ENCODE data around the gene ATG4D.
"Not testable (repeated sequence)": the region's sequence is repeated elsewhere in the genome, so short reads cannot be mapped to it uniquely, and the experiment has no call there.

ATG4D gene

DNA sequence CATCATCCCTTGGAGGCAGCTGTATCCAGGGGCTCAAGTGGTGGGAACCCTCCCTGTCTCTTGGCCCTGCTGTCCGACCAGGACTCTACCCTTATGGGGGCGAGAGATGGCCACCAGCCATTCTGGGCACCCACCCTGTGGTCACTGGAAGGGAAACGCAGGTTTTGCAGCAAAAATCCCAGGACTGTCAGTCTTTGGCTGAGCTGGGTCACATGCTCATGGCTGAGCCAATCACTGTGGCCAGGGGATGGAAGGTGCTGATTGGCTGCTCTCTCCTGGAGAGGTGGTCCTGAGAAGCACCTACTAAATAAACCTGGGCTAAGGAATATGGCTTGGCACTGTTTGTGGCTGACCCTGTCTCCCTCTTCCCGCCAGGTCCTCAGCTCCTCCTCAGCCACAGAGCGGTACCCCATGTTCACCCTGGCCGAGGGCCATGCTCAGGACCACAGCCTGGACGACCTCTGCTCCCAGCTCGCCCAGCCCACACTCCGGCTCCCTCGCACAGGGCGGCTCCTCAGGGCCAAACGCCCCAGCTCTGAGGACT, 8.9 kb downstream of the ATG4D start:
- DNase-seq (ENCODE audit: low read depth): peak; percentile 33

DNA sequence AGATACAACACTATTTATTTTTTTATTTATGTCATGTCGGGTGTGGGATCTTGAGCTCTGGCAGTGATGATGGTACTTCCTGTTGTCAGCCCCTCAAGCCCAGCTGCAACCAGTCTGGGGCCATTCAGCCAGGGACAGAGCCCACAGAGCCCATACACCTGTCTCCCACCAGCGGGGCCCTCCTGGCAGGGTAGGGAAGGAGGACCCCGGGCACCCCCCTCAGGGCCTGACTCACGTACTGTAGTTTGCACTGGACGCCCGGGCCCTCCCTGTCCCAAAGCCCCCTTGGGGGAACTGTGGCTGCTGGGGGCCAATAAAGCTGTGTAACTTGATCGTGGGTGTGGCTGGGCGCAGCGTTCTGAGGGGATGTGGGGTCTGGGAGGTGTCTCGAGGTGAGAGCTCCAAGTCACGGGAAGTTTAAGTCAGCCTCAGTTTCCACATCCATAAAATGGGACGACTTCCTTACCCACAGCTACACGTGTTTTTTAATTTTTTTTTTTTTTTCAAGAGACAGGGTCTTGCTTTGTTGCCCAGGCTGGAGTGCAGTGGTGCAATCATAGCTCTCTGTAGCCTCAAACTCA, 9.5 kb downstream of the ATG4D start:
- DNase-seq (ENCODE audit: low read depth): no peak

DNA sequence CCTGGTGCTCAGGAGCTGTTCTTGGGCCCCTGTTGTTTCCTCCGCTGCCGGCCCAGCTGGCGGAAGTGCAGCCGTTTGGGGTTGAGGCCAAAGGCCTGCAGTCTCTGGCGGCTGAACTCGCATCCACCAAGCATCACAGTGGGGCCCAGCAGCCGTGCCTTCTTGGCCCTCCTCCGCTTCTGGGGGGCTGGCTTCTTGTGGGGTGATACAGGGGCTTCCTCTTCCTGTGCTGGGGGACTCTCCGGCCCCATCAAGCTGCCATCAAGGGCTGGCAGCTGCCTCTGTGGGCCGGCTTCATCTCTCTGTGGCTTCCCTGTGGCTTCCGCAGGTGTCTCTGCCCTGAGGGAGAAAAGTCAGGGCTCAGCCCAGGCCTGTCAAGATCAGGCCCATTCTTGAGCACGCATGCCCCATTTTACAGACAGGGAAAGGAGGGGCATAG, 10.3 kb downstream of the ATG4D start:
- no peak for DNase-seq (ENCODE audit: low read depth)

DNA sequence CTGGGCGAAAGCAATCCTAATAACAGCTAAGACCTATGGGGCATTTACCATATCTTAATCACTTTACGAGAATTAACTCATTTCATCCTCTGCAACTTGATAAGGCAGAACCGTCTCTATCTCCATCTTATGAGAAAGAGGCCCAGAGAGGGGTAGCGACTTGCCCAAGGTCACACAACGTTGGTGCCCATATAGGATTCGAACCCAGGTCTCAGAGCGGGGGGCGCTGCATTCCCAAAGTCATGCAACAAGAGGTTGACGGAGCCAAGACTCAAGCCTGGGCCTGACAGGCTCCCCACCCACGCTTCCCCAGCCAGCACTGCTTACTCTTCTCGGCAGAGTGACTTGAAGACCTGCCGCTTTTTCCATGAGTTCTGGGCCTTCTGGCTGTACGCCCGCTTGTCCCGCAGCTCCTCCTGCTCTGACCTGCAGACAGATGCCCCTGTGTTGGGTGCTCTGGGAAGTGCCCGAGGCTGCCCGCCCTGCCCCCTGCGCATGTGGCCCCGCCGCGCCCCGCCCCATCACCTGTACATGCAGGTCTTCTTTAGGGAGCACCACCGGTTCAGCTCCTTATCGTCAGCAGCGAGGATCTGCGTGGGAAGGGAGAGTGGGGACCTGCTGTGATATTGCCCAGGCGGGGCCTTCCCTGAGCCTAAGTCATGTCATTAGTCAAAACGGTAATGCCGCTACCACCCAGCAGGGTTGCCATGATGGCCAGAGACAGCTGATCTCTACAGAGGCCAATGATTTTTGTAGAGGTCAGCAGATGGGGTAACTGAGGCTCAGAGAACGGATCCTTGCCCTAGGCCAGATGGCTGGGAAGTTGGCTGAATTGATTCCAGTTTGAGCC, 11.3 kb downstream of the ATG4D start:
- DNase-seq (ENCODE audit: low read depth): no peak

DNA sequence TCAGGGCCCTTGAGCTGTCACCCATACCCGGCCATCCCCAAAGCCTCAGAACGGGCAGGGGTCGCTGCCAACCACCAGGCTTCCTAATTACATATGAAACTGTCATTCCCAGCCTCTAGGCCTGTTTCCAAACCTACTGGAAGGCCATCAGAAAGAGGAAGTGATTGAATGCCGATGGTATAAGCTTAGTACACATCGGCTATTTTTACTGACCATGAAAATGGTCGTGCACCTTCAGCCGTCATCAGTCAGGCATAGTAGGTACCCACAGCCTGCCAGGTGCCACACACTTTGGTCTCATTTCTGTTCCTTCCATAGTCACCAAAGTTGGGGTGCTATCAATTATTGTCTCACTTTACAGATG, 11.9 kb downstream of the ATG4D start:
- DNase-seq (ENCODE audit: low read depth): no peak

DNA sequence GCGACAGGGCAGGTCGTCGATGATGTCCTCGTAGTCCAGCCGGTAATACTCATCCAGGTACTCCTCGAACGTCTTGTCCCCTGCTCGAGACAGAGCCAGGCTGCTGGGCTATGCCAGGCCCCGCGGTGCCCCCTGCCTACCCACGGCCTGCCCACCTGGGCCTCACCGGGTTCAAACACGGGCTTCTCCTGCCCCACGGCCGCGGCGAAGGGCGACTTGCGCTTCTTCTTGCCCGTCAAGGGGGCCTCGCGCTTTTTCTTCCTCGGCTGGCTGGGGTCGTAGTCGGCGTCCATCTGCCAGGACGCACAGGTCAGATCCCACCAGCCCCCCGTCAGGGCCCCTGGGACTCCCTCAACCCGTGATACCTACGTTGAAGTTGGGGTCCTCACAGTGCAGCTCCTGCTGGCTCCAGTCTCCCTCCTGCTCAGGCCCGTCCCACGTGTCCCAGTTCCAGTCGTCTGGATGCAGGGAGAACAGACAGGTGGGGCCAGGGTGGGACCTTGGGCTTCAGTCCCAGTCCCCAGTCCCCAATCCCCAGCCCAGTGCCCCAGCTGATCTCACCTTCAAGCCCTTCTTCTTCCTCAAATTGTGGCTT, 14.0 kb downstream of the ATG4D start:
- DNase-seq (ENCODE audit: low read depth): no peak

DNA sequence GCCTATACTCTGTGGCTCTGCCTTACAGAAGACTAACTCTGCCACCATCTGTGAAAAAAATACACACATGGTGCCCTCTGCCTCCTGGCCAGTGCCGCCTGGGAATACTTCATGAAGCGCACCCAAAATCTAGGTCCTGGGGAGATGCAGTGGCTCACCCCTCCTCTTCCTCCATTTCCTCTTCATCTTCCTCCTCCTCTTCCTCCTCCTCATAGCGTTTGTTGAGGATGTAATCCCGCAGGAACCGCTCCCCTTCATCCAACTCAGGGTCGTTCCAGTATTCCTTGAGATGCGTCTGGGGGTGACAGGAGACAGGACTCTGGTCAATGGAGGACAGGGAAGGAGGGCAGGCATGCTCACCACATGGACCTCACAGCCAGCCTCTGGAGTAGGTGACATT, 16.4 kb downstream of the ATG4D start:
- no peak for DNase-seq (ENCODE audit: low read depth)

DNA sequence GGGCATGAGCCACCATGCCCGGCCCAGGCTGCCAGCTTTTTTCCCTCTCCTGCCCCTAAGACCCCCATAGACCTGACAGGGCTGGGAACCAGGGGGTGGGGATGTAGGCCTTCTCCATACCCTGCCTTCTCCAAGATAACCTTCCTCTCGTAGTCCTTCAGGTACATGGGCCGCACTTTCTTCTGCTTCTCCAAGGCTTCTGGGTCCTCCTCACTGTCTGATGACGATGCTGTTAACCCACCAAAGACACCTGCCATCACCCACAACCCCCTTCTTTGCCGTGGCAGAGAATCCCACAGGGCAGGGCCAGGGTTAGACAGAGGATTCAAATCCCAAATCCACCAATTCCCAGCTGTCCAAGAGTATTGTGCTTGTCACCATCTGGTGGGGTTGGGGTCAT, 18.9 kb downstream of the ATG4D start:
- DNase-seq (ENCODE audit: low read depth): no peak

DNA sequence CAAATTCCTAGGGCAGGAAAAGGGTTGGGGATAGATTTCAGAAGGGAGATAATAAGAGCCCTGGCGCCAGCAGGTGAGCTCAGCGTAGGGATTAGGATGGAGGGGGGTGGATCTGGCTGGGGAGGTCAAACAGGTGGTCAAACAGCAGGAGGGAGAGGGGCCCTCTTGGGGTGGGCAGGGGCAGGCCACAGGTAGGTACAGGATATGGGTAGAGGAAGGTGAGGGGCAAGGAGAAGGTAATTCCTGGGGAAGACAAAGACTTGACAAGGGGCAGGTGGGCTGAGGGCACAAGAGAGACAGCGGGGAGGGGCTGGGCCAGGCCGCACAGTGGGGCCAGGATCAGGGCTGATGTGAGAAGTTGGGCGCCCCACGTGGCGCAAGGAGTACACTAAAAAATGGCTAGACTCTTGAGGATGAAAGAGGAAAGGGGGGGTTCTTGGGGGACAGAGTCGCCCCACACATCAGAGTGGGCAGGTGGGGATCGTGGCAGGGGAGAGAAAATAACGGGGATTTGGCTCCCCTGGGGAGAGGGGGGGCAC, 21.4 kb downstream of the ATG4D start:
- no peak for DNase-seq (ENCODE audit: low read depth)

DNA sequence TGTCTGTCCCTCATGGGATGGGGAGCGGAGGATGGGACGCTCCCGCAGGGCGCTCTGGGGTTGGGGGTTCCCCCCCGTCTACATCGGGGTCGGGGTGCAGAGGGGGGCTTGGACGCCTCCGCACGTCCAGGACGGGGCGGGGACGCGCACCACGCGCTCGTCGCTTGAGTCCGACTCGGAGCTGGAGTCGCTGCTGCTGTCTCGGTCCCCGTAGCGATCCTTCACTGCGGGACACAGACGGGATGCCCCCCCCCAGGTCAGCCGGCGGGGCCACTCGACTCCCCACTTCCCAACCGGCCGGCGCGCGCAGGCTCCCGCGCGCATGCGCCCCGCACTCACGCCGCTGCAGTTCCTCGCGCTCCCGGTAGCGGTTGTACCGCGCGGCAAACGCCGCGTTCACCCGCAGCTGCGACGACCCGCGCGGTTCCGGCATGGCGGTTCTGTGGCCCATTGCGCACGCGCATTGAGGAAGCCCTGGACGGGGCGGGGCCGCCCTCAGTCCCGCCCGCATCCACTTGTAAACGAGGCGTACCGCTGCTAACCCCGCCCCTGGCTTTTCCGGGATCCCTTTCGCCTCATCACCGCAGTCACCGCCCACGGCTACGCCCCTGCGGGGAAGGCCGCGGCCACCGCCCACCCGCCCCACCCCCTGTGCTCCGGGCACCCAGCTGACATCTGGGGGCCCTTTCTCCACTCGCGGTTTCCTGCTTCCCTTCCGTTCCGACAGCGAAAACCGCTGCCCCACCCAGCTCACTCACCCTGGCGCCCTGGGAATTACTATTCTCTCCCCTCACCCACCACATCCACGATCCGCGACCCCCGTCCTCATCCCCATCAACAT, 22.1 kb downstream of the ATG4D start, which contains the start of gene KRI1:
TSS of gene KRI1 (minus strand) at position 444 of the 841 bp plus-strand sequence. CDS start at position 433, 11 bp downstream.
- peak; percentile 94 for DNase-seq (ENCODE audit: low read depth)

DNA sequence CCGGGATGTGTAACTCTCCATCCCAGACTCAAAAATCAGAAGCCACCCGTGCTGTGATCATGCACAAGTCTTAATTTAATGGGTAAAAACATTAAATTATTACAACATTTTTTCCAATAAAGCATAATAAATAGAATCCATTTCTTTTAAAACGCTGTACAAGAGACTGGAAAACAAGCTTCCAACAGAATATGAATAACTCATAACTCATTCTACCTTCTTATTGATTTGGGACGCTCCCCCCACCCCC, 22.6 kb downstream of the ATG4D start:
- no peak for DNase-seq (ENCODE audit: low read depth)

DNA sequence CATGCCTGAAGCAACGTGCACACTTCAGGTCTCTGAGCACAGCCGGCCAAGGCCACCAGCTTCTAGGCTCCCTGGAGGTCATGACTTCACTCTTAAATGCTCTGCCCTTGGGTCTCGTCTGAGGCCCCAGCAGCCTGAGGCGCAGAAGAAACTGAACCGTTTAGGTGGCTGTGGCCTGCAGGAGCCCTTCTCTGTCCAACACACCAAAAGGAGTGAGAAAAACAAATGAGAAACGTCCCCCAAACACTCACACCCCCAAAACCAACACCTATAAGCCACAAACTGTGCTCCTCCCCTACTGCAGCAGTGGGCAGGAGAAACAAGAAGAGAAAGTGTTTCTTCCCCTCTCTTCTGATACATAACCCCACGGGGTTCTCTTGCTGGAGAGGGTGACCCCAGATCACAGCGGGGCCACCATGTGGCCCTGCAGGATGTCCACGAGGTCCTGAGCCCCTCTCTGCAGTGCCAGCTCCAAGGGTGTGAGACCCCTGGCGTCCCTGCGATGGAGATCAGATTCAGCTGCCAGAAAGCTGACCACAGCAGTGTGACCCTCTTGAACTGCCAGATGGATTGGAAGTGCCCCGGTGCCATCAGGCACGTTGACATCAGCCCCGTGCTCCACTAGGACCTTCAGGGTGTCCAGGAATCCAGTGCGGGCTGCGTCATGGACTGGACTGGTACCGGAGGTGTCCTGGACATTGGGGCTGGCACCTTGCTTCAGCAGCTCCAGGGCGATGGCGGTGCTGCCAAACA, 23.1 kb downstream of the ATG4D start:
- DNase-seq (ENCODE audit: low read depth): no peak

DNA sequence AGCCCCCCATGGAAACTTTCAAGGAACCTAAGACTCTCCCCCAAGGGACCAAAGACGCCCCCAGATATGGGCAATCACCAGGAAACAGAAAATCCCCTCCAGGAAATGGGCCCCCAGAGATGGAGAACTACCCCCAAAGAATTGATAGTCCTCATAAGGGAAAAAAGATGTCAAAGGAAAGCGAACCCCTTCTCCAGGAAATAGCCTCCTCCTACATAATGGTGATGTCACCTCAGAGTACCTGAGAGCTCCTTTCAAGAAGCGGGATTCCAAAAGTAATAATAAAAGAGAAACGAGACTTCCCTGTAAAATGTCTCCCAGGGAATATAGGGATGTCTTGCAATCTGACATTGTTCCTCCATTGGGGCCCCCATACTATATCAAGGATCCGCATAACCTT, 24.0 kb downstream of the ATG4D start:
- DNase-seq (ENCODE audit: low read depth): no peak

DNA sequence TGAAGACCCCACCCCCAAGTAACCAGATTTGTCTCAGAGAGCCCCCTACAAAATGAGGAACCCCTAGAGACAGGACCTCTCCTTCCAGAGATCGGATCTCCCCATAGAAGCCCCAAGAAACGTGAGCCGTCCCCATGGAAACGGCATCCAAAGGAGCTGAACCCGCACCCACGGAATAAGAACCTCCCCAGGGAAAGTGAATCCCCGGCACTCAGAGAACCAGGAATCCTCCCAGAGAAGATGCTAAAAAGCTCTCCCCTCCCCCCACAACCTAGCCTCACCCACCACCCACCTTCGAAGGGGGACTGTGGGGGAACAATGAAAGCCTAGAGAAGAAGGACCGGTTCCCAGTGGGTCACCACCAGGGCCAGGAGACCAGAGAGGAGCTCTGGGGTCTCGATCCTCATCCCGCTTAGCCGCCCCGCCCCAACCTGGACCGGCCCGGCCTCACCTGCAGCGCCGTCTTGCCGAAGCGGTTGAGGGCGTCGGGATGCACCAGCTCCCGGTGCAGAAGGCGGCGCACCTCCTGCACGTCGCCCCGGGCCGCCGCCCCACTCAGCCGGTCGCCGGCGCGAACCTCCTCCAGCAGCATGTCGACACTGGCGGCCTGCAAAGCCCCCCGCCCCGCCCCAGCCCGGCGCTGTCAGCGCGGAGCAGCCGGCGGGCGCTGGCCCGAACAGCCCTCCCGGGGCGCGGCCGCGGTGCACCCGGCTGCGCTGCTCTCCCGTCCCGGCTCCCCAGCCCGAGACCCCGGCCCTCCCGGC, 24.5 kb downstream of the ATG4D start:
- no peak for DNase-seq (ENCODE audit: low read depth)

DNA sequence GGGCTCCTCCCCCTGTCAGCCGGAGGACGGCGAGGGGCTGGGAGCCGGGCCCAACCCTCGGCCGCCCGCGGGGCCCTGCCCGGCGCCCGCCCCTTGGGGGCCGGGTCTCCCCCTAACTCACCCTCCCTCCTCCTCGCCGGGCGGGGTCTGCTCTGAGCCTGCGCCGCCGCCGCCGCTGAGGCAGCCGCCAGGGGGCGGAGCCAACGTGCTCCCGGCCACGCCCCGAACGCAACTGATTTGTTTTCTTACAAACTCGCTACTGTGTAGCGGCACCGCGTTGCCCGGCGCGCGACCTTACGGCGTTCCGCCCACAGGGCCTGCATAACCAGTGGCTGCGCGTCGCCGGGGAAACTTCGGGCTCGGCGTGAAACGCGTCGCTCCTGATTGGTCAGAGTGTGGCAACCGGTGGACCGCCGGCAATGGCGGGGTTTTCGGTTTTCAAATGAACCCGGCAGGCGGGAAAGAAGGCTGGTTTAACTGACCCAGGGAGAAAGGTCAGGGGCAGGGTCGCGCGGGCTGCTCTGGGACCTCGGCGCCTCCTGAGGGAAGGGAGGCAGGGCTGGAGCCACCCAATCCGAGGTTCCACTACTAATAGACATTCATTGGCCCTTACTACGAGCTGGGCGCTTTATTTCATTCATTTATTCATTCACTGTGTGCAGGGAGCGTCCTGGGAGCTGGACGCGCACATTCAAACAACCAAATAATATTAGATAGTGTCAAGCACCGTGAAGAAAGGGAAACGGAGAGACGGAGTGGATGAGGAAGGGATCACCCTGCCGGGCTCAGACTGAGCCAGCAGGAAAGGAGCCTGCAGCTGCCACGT, 25.3 kb downstream of the ATG4D start, which contains the start of gene CDKN2D:
TSS of gene CDKN2D (minus strand) at position 154 of the 826 bp plus-strand sequence. CDS start 326 bp downstream, outside the sequence.
- peak; percentile 99 for DNase-seq (ENCODE audit: low read depth)

DNA sequence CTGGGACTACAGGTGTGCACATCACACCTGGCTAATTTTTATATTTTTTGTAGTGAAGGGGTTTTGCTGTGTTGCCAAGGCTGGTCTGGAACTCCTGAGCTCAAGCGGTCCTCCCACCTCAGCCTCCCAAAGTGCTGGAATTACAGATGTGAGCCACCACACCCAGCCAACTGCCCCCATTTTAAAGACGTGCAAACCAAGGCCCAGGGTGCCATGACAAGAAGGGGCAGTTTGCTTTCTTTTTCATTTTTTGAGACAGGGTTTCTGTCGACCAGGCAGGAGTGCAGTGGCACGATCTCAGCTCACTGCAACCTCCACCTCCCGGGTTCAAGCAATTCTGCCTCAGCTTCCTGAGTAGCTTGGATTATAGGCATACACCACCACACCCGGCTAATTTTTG, 30.1 kb downstream of the ATG4D start:
- not testable (repeated sequence) for DNase-seq (ENCODE audit: low read depth)

DNA sequence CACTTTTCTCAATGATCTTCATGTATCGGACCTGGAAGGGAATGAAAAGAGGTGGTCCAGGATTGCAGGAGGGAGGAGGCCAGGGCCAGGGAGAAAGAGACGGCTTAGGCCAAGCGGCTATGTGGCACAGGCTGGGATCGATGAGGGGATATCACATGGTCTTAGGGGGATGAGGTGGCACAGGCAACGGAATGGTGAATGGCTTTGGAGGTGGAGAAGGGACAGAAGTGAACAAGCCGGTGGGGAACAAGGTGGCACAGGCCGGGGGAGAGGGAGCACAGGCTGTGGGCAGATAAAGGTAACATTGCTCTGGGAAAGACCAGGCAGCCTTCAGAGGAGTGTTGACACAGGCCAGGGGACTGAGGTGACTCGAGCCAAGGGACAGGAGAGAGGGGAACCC, 30.8 kb downstream of the ATG4D start:
- DNase-seq (ENCODE audit: low read depth): no peak

DNA sequence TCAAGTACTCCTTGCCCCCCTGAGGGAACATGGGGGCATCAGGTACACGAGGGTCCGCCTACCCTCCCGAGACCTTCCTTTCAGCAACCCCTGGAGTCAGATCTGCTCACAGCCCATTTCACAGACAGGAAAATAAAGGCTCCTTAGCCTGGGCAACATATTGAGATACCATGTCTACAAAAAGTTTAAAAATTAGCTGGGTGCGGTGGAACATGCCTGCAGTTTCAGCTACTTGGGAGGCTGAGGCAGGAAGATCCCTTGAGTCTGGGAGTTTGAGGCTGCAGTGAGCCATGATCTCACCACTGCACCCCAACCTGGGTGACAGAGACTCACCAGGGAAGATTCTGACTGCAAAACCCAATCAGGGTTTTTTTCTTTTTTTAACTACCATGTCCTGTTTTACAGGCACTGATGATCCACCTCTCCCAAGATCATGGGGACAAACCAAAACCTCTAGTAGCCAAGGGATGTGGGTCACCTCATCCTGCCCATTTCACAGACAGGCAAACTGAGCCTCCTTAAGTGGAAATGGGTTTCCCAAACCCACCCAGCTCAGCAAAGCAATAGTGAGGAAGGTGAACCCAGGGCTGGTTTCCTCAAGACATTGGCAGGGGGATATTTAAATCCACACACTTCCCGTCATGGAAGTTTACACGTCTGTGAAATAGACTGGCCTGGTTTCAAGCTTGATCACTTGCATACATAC, 31.5 kb downstream of the ATG4D start:
- DNase-seq (ENCODE audit: low read depth): no peak

DNA sequence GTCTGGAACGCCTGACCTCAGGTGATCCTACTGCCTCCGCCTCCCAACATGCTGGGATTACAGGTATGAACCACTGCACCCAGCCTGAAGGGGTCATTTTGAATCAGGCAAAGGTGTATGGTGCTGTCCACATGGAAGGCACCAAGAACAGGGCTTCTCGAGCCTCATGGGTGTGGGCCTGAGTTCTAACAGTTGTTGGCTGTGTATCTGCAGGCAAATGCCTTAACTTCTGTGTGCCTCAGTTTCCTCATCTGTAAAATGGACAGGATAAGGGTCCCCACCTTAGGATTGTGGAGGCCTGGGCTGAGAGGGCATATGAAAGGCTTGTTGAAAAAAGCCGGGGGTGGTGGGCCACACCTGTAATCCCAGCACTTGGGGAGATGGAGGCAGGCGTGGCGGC, 34.2 kb downstream of the ATG4D start:
- DNase-seq (ENCODE audit: low read depth): no peak

Data from amniotic epithelial cell (primary cell).